HepG2 (cell line): ENCODE results near the gene CCDC3. TPM values are rescaled to one million over a fixed set of nuclear protein-coding genes. Genes with fewer than 3 reads are reported as not detected.

Experiments
- ATAC-seq: fragments of 200-7000 bp; cut with Tn5 transposase; 3 replicates; pipeline ENCODE4 v1.9.1; 2020; ENCODE audit warnings: mild to moderate bottlenecking, moderate library complexity
- BruUV-seq: library from RNA; stranded (reverse); fragments of 400-500 nt; replicated peaks from 2 replicates; lab custom pipeline; 2021; lab: Mats Ljungman, UMichigan
- CTCF ChIA-PET: fragments of 300-600 bp; formaldehyde crosslinking; extraction: SDS; loops from one replicate; lab custom pipeline; 2021; ENCODE audit warnings: low total read pairs, inconsistent platforms, low intra/inter-chr PET ratio; lab: Yijun Ruan, JAX
- POLR2A ChIA-PET: fragments of 350-600 bp; sonication (Branson Sonifier 250); formaldehyde crosslinking; loops from one replicate; lab custom pipeline; 2020; ENCODE audit warnings: antibody characterized with exemption, inconsistent platforms; lab: Yijun Ruan, JAX
- DNase-seq: peaks from one replicate; pipeline ENCODE4 v3.0.0-alpha.2; 2015; ENCODE audit warnings: low spot score
- FAIRE-seq: peaks from 3 replicates; lab custom pipeline; 2011; peaks lifted over from hg19 to GRCh38; lab: Jason Lieb, UNC
- H2AFZ ChIP-seq: one replicate; pipeline ENCODE4 v1.6.1; 2011; ENCODE audit warnings: low read length, inconsistent platforms
- H3K27ac ChIP-seq: fragments of 300-600 bp; 3 replicates; pipeline ENCODE4 v1.8.0; 2011; ENCODE audit warnings: mixed run types, mild to moderate bottlenecking, mixed read lengths, low read length, inconsistent platforms; ENCODE audit not compliant: insufficient read depth; ENCODE audit errors: extremely low read length
- H3K27me3 ChIP-seq, 2 experiments: fragments of 200-600 bp in 1 of 2; 2 replicates in 1 of 2; 3 replicates in 1 of 2; pipeline versions ENCODE4 v1.6.0 to v1.8.0; 2011; ENCODE audit warnings: low read length in 2 of 2, mild to moderate bottlenecking in 2 of 2, moderate library complexity in 2 of 2, inconsistent platforms in 1 of 2; ENCODE audit not compliant: insufficient read depth in 2 of 2, control insufficient read depth in 1 of 2
- H3K36me3 ChIP-seq, 2 experiments: fragments of 200-600 bp in 1 of 2; replicated peaks in 1 of 2; 2 replicates in 1 of 2; 3 replicates in 1 of 2; pipeline versions ENCODE4 v1.5.1 to v1.8.0; 2011; ENCODE audit warnings: low read length in 2 of 2, inconsistent platforms in 1 of 2; ENCODE audit not compliant: insufficient read depth in 2 of 2, control insufficient read depth in 1 of 2
- H3K4me1 ChIP-seq: 2 replicates; pipeline ENCODE4 v1.5.1; 2012; ENCODE audit warnings: low read length, inconsistent platforms; ENCODE audit not compliant: insufficient read depth
- H3K4me2 ChIP-seq: 2 replicates; pipeline ENCODE4 v1.6.0; 2011; ENCODE audit warnings: low read depth, low read length, inconsistent platforms
- H3K4me3 ChIP-seq, 3 experiments: fragments of 200-600 bp in 1 of 3; sonication (generic), shearing (Covaris generic) in 1 of 3; replicated peaks in 1 of 3; 2 replicates each; pipeline ENCODE4 v1.5.1; 2011 to 2016; ENCODE audit warnings: low read length in 3 of 3, inconsistent platforms in 2 of 3, low read depth in 2 of 3, mild to moderate bottlenecking in 2 of 3, control low read depth in 1 of 3, mixed read lengths in 1 of 3; ENCODE audit not compliant: insufficient read depth in 1 of 3
- H3K79me2 ChIP-seq: one replicate; pipeline ENCODE4 v1.6.1; 2011; ENCODE audit warnings: low read length, inconsistent platforms; ENCODE audit not compliant: insufficient read depth
- H3K9ac ChIP-seq: 2 replicates; pipeline ENCODE4 v1.6.0; 2011; ENCODE audit warnings: mild to moderate bottlenecking, low read depth, low read length, inconsistent platforms; ENCODE audit not compliant: insufficient read depth
- H3K9me3 ChIP-seq: 2 replicates; pipeline ENCODE4 v1.5.1; 2012; ENCODE audit warnings: mild to moderate bottlenecking, low read length
- H4K20me1 ChIP-seq: 2 replicates; pipeline ENCODE4 v1.6.0; 2011; ENCODE audit warnings: inconsistent platforms, mild to moderate bottlenecking, low read length, moderate library complexity; ENCODE audit not compliant: insufficient read depth
- CBX5 ChIP-seq: sonication (generic); formaldehyde crosslinking; IDR thresholded peaks from 2 replicates; pipeline ENCODE4 v1.4.0; 2020; ENCODE audit warnings: missing genetic modification reagents, borderline replicate concordance
- HHEX ChIP-seq: IDR thresholded peaks from 2 replicates; pipeline ENCODE4 v1.6.1; 2016; ENCODE audit warnings: control low read depth
- HNRNPL ChIP-seq: fragments of 200-400 bp; formaldehyde crosslinking; IDR thresholded peaks from 2 replicates; pipeline ENCODE4 v1.6.1; 2017; ENCODE audit warnings: mild to moderate bottlenecking, low read depth, low read length
- JUND ChIP-seq: sonication (generic); formaldehyde crosslinking; IDR thresholded peaks from 2 replicates; pipeline ENCODE4 v1.8.0; 2022; ENCODE audit warnings: mild to moderate bottlenecking, missing genetic modification reagents
- KMT2B ChIP-seq: IDR thresholded peaks from 2 replicates; pipeline ENCODE4 v1.6.1; 2016; ENCODE audit warnings: missing genetic modification reagents, missing compliant biosample characterization
- MIER3 ChIP-seq: IDR thresholded peaks from 2 replicates; pipeline ENCODE4 v1.6.1; 2016; ENCODE audit warnings: missing compliant biosample characterization, borderline replicate concordance
- PCBP1 ChIP-seq: fragments of 200-400 bp; formaldehyde crosslinking; IDR thresholded peaks from 2 replicates; pipeline ENCODE4 v1.6.1; 2017; ENCODE audit warnings: mild to moderate bottlenecking, low read depth, low read length, borderline replicate concordance
- ZBTB42 ChIP-seq: sonication (generic); formaldehyde crosslinking; IDR thresholded peaks from 2 replicates; pipeline ENCODE4 v1.5.0; 2020; ENCODE audit warnings: mild to moderate bottlenecking, missing genetic modification reagents
- ZFP36L1 ChIP-seq: sonication (generic); formaldehyde crosslinking; IDR thresholded peaks from 2 replicates; pipeline ENCODE4 v1.8.0; 2022; ENCODE audit warnings: mild to moderate bottlenecking, missing genetic modification reagents, moderate library complexity
- ZKSCAN1 ChIP-seq: fragments of 150-350 bp; IDR thresholded peaks from 2 replicates; pipeline ENCODE4 v1.6.1; 2014; ENCODE audit warnings: low read length
- ZNF230 ChIP-seq: sonication (generic); formaldehyde crosslinking; IDR thresholded peaks from 2 replicates; pipeline ENCODE4 v1.4.0; 2020; ENCODE audit warnings: mild to moderate bottlenecking, missing genetic modification reagents
- ZNF367 ChIP-seq: sonication (generic); formaldehyde crosslinking; IDR thresholded peaks from 2 replicates; pipeline ENCODE4 v1.4.0; 2020; ENCODE audit warnings: missing genetic modification reagents, borderline replicate concordance
- ZNF841 ChIP-seq: sonication (generic); formaldehyde crosslinking; IDR thresholded peaks from 2 replicates; pipeline ENCODE4 v1.8.1; 2023; ENCODE audit warnings: missing genetic modification reagents, borderline replicate concordance
- ZSCAN9 ChIP-seq: IDR thresholded peaks from 2 replicates; pipeline ENCODE4 v1.6.1; 2016; ENCODE audit warnings: borderline replicate concordance
- WGBS: methylation state at CpG from one replicate; pipeline ENCODE4 v1.1.6; 2017; ENCODE audit warnings: low lambda C conversion rate; 5-methylcytosine and 5-hydroxymethylcytosine counted together
- in situ Hi-C: cut with HindIII; loops from 2 replicates; pipeline ENCODE4 v1.10.0; 2017; ENCODE audit warnings: low pct_unique_long_range_greater_than_20kb; ENCODE audit not compliant: extremely low pct_ligation_motif_present
- intact Hi-C: fragments of 100-400 bp; cut with micrococcal nuclease; formaldehyde crosslinking; loops from one replicate; pipeline ENCODE4 v1.10.0; 2022; ENCODE audit not compliant: unreplicated experiment
- polyA plus RNA-seq, 8 experiments: library from polyadenylated mRNA; depleted of rRNA in 3 of 8; stranded (reverse) in 7 of 8; unstranded in 1 of 8; fragments of >200 nt; fragmentation: Illumina TruSeq in 4 of 8; extraction: Trizol in 4 of 8; gene quantifications; 2 replicates each; pipeline versions ENCODE4 v1.2.1 to v1.2.3, GENCODE V29; 2011 to 2016; ENCODE audit warnings: low read depth in 4 of 8, missing spikeins in 1 of 8, mixed read lengths in 1 of 8; ENCODE audit not compliant: insufficient read depth in 1 of 8
- total RNA-seq, 5 experiments: library from RNA; depleted of rRNA; stranded (reverse); fragments of >200 nt; fragmentation: Illumina TruSeq; extraction: Trizol; gene quantifications; 2 replicates each; pipeline ENCODE4 v1.2.3, GENCODE V29; 2016; ENCODE audit warnings: low read depth in 1 of 5
- TF ChIP-seq, protein P1 (sequence below): sonication (generic); formaldehyde crosslinking; IDR thresholded peaks from 2 replicates; pipeline ENCODE4 v1.4.0; 2020; ENCODE audit warnings: missing genetic modification reagents
- TF ChIP-seq, protein P2 (sequence below): sonication (generic); formaldehyde crosslinking; IDR thresholded peaks from 2 replicates; pipeline ENCODE4 v1.5.0; 2020; ENCODE audit warnings: missing genetic modification reagents
- TF ChIP-seq, protein P3 (sequence below): sonication (generic); formaldehyde crosslinking; IDR thresholded peaks from 2 replicates; pipeline ENCODE4 v1.8.1; 2023; ENCODE audit warnings: mild to moderate bottlenecking, missing genetic modification reagents, borderline replicate concordance
- TF ChIP-seq, protein P4 (sequence below): IDR thresholded peaks from 2 replicates; pipeline ENCODE4 v1.6.1; 2012; ENCODE audit warnings: low read depth, low read length, improper control_type of control experiment

The CCDC3 gene
- total and polyA plus RNA-seq, 2 of the 13 experiments (the other 11 are each of a cell fraction or from before 2014, with no cell fraction given): not detected

DNA sequence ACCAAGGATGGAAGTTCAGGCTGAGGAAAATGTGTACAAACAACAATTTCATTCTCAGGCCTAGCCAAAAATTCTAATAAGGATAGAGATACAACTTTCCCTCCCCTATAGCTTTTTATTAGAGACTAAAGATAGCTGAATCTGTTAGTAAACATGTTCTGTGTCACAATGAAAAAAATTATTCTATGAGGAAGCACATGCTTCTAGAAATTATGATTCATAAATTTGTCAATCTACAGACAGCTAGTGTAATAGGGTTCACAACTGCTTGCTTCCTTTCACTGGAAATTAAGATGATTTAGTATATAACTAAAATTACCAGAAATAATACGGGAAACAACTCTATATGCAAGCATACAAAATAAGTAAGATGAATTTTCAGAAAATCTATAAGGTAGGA is 56.6 kb downstream of the CCDC3 start (continued):
- TF ChIP-seq, protein P1, sequence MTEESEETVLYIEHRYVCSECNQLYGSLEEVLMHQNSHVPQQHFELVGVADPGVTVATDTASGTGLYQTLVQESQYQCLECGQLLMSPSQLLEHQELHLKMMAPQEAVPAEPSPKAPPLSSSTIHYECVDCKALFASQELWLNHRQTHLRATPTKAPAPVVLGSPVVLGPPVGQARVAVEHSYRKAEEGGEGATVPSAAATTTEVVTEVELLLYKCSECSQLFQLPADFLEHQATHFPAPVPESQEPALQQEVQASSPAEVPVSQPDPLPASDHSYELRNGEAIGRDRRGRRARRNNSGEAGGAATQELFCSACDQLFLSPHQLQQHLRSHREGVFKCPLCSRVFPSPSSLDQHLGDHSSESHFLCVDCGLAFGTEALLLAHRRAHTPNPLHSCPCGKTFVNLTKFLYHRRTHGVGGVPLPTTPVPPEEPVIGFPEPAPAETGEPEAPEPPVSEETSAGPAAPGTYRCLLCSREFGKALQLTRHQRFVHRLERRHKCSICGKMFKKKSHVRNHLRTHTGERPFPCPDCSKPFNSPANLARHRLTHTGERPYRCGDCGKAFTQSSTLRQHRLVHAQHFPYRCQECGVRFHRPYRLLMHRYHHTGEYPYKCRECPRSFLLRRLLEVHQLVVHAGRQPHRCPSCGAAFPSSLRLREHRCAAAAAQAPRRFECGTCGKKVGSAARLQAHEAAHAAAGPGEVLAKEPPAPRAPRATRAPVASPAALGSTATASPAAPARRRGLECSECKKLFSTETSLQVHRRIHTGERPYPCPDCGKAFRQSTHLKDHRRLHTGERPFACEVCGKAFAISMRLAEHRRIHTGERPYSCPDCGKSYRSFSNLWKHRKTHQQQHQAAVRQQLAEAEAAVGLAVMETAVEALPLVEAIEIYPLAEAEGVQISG (CRISPR knock-in tag): no peak
- TF ChIP-seq, protein P2, sequence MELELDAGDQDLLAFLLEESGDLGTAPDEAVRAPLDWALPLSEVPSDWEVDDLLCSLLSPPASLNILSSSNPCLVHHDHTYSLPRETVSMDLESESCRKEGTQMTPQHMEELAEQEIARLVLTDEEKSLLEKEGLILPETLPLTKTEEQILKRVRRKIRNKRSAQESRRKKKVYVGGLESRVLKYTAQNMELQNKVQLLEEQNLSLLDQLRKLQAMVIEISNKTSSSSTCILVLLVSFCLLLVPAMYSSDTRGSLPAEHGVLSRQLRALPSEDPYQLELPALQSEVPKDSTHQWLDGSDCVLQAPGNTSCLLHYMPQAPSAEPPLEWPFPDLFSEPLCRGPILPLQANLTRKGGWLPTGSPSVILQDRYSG: no peak
- TF ChIP-seq ZBTB42 (CRISPR knock-in tag) (no peak), CBX5 (CRISPR knock-in tag) (no peak), PCBP1 (no peak), JUND (CRISPR knock-in tag) (no peak), KMT2B (CRISPR knock-in tag) (no peak), HHEX (CRISPR knock-in tag) (no peak), ZNF367 (CRISPR knock-in tag) (no peak), ZNF841 (no peak)

DNA sequence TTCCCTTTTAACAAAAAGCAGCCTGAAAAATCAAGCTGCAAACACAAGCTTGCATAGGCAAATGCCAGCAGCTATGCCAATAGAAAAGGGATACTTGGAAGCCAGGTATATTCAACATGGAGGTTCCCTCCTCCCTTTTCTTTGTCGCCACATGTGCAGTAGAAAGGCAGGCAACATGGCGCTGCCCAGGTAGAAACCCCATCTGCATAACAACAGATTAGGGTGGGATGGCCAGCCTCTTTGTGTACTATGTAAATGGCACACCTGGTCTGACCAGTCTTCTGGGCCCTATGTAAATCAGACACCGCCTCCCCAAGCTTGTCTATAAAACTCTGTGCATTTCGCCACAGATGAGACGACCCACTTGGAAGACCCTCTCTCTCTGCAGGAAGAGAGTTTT is 58.1 kb downstream of the CCDC3 start:
- no peaks in the 10 kb centered on the region for H4K20me1 ChIP-seq
- FAIRE-seq: no peak
- H3K4me2 ChIP-seq: no peak overlapping the region
- no peak for DNase-seq
- no peak overlapping the region for H2AFZ ChIP-seq
- WGBS: 59% methylated on average over 5 of the region's 5 CpGs
- in situ Hi-C loops: no loop called here
- ChIA-PET POLR2A (no interaction called here), CTCF (no interaction called here)
- H3K27ac ChIP-seq: no peak overlapping the region
- no peaks in the 10 kb centered on the region for H3K79me2 ChIP-seq
- H3K27me3 ChIP-seq: no peaks in the 10 kb centered on the region; a peak in 2 of 5 replicates
- no peaks in the 10 kb centered on the region for H3K36me3 ChIP-seq
- no TSS peak for BruUV-seq
- intact Hi-C loops: no loop called here
- no peak for ATAC-seq
- no peak overlapping the region for H3K9ac ChIP-seq
- TF ChIP-seq, protein P3, sequence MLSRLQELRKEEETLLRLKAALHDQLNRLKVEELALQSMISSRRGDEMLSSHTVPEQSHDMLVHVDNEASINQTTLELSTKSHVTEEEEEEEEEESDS (CRISPR knock-in tag): no peak
- TF ChIP-seq MIER3 (CRISPR knock-in tag): no peak
- no peak for TF ChIP-seq HNRNPL
- TF ChIP-seq ZKSCAN1: no peak
- TF ChIP-seq, protein P4, sequence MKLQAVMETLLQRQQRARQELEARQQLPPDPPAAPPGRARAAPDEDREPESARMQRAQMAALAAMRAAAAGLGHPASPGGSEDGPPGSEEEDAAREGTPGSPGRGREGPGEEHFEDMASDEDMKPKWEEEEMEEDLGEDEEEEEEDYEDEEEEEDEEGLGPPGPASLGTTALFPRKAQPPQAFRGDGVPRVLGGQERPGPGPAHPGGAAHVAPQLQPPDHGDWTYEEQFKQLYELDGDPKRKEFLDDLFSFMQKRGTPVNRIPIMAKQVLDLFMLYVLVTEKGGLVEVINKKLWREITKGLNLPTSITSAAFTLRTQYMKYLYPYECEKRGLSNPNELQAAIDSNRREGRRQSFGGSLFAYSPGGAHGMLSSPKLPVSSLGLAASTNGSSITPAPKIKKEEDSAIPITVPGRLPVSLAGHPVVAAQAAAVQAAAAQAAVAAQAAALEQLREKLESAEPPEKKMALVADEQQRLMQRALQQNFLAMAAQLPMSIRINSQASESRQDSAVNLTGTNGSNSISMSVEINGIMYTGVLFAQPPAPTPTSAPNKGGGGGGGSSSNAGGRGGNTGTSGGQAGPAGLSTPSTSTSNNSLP: no peak
- no peak for TF ChIP-seq ZSCAN9 (CRISPR knock-in tag)
- no peak for TF ChIP-seq ZFP36L1 (CRISPR knock-in tag)
- TF ChIP-seq ZNF230 (CRISPR knock-in tag): no peak
- no peaks in the 10 kb centered on the region for H3K4me1 ChIP-seq
- no peak overlapping the region for H3K4me3 ChIP-seq
- no peaks in the 10 kb centered on the region for H3K9me3 ChIP-seq
